ENCODE data around the gene DNMT3B. TPM values are rescaled to one million over a fixed set of nuclear protein-coding genes. Genes with fewer than 3 reads are reported as not detected.

DNMT3B gene
- total RNA-seq, 2 experiments from 2014 or later = 0.28 to 0.33 TPM

DNA sequence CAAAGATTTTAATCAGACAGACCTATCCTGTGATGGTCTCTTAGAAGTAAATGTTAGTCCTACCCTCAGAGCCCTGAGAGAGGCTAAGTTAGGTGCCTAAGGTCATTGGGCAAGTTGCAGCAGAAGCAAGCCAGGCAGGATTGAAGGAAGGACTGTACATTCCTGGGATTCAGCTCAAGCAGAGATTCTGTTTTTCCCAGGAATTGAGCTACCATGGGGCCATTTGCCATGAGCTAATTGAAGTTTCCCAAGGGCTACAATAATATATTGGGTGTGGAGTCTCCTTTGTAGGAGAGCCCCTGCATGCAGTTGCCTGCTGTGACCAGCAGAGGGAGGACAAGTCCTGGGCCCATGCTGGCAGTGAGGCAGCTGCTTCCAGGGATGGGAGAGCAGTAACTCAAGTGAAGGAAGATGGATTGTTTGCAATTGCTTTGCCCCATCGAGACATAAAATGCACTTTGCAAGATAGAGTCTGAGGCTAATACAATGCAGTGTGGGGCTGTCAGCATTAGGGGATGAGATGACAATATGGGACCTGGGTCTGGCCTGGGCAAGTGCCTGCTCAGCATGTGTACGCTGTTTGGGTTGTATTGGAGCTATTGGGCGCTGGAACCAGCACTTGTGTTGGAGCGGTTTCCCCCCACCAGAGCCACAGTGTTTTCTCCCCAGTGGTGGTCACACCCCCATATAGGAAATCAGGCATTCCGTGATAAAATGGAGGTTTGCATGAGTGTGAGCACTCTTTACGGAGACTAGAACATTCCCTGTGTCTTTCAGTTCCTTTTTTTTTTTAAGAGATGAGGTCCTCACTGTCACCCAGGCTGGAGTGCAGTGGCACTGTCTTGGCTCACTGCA lies 27.9 kb downstream of the DNMT3B start:
- Histone ChIP-seq H3K4me3 (ENCODE audit: low read length) (no peak overlapping the region), H3K4me1 (ENCODE audit: insufficient read depth, low read length) (peaks cover 40% of the 10 kb centered on the region), H3K27me3 (ENCODE audit: control insufficient read depth in 1 of 2, insufficient read depth in 2 of 2, low read length in 2 of 2) (no peaks in the 10 kb centered on the region), H3K36me3 (ENCODE audit: insufficient read depth, low read length) (no peaks in the 10 kb centered on the region), H3K27ac (ENCODE audit: low read depth in 1 of 2, low read length in 2 of 2) (no peak overlapping the region), H3K9me3 (ENCODE audit: control insufficient read depth in 1 of 2, insufficient read depth in 1 of 2, low read length in 2 of 2) (no peaks in the 10 kb centered on the region)
- CTCF ChIA-PET = interaction anchor here (0.6 to 3.6 kb wide), 21 partner anchors 8 to 502 kb away, joined by 3 to 15 read pairs (median 4); partner anchors contain the start of genes C20orf203, COMMD7 and MAPRE1
- peak; percentile 66 for ATAC-seq (ENCODE audit: poor library complexity)
- peak; percentile 54 to 83 (median 66) for DNase-seq
- Mint-ChIP-seq H3K4me1 (ENCODE audit: low read depth) (peaks cover 44% of the 10 kb centered on the region), H3K27me3 (no peaks in the 10 kb centered on the region), H3K27ac (peak overlapping the region; percentile 37), H3K4me3 (no peak overlapping the region), H3K36me3 (ENCODE audit: low read depth) (no peaks in the 10 kb centered on the region), H3K9me3 (no peaks in the 10 kb centered on the region)
- POLR2A ChIA-PET = interaction anchor here (0.6 to 1.5 kb wide), 3 partner anchors 30 to 43 kb away, joined by 5 to 6 read pairs (median 6); partner anchors contain the start of gene MAPRE1
- intact Hi-C loops (cut with DNase I, micrococcal nuclease) = loop anchor here (1.0 to 5.0 kb wide), 10 partner anchors 42 to 509 kb away; no protein-coding TSS in a partner anchor
- TF ChIP-seq, protein P1, sequence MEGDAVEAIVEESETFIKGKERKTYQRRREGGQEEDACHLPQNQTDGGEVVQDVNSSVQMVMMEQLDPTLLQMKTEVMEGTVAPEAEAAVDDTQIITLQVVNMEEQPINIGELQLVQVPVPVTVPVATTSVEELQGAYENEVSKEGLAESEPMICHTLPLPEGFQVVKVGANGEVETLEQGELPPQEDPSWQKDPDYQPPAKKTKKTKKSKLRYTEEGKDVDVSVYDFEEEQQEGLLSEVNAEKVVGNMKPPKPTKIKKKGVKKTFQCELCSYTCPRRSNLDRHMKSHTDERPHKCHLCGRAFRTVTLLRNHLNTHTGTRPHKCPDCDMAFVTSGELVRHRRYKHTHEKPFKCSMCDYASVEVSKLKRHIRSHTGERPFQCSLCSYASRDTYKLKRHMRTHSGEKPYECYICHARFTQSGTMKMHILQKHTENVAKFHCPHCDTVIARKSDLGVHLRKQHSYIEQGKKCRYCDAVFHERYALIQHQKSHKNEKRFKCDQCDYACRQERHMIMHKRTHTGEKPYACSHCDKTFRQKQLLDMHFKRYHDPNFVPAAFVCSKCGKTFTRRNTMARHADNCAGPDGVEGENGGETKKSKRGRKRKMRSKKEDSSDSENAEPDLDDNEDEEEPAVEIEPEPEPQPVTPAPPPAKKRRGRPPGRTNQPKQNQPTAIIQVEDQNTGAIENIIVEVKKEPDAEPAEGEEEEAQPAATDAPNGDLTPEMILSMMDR (IDR thresholded peaks at IDR 0.05) = peak; percentile 98

DNA sequence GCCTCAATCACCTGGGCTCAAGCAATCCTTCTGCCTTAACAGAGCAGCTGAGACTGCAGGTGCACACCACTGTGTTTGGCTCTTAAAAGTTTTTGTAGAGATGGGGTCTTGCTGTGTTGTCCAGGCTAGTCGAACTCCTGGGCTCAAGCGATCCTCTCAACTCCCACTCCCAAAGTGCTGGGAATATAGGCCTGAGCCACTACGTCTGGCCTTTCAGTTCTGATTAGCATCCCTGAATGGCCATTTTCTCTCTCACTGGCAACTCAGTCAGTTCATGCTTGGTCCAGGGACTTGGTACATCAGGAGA lies 28.5 kb downstream of the DNMT3B start:
- Histone ChIP-seq H3K9me3 (ENCODE audit: control insufficient read depth in 1 of 2, insufficient read depth in 1 of 2, low read length in 2 of 2) (no peaks in the 10 kb centered on the region), H3K4me3 (ENCODE audit: low read length) (no peak overlapping the region), H3K27me3 (ENCODE audit: control insufficient read depth in 1 of 2, insufficient read depth in 2 of 2, low read length in 2 of 2) (no peaks in the 10 kb centered on the region), H3K4me1 (ENCODE audit: insufficient read depth, low read length) (peaks cover 46% of the 10 kb centered on the region), H3K36me3 (ENCODE audit: insufficient read depth, low read length) (no peaks in the 10 kb centered on the region), H3K27ac (ENCODE audit: low read depth in 1 of 2, low read length in 2 of 2) (no peak overlapping the region)
- CTCF ChIA-PET = interaction anchor here (0.6 to 3.6 kb wide), 19 partner anchors 8 to 501 kb away, joined by 3 to 15 read pairs (median 5); partner anchors contain the start of genes C20orf203, COMMD7 and MAPRE1
- POLR2A ChIA-PET = interaction anchor here (1.2 to 1.5 kb wide), 2 partner anchors 29 to 43 kb away, joined by 5 to 6 read pairs; partner anchors contain the start of gene MAPRE1
- no peak for DNase-seq
- Mint-ChIP-seq H3K27me3 (no peaks in the 10 kb centered on the region), H3K4me1 (ENCODE audit: low read depth) (peaks cover 49% of the 10 kb centered on the region), H3K36me3 (ENCODE audit: low read depth) (no peaks in the 10 kb centered on the region), H3K9me3 (no peaks in the 10 kb centered on the region), H3K4me3 (no peak overlapping the region), H3K27ac (peak overlapping the region; percentile 94)
- TF ChIP-seq, protein P1 (IDR thresholded peaks at IDR 0.05) = no peak
- intact Hi-C loops (cut with DNase I, micrococcal nuclease) = loop anchor here (1.0 to 5.0 kb wide), 9 partner anchors 42 to 508 kb away; no protein-coding TSS in a partner anchor
- no peak for ATAC-seq (ENCODE audit: poor library complexity)

DNA sequence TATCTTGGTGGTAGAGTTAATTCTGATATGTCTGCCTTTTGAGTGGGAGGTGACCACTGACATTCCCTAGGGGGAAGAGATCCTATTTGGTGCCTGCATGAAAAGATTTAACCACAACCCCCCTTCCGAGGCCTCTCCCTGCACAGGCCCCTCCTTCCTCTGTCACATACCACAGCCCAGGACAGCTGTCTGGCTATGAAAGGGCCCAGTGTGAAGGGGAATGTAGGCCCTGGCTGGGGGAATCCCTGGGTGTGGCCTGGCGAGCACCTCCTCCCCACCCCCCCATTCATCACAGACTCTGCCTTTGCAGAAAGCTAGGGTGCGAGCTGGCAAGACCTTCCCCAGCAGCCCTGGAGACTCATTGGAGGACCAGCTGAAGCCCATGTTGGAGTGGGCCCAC lies 30.1 kb downstream of the DNMT3B start:
- DNase-seq = peak in 9 of 14 experiments; percentile 9 to 80 (median 44)
- no peaks in the 10 kb centered on the region for H3K27me3 ChIP-seq (ENCODE audit: control insufficient read depth in 1 of 2, insufficient read depth in 2 of 2, low read length in 2 of 2)
- peaks cover 64% of the 10 kb centered on the region for H3K4me1 Mint-ChIP-seq (ENCODE audit: low read depth)
- TF ChIP-seq, protein P1 (IDR thresholded peaks at IDR 0.05) = no peak
- H3K27ac ChIP-seq (ENCODE audit: low read depth in 1 of 2, low read length in 2 of 2) = peak overlapping the region; percentile 38 to 65
- peak overlapping the region; percentile 94 for H3K27ac Mint-ChIP-seq
- no peaks in the 10 kb centered on the region for H3K36me3 ChIP-seq (ENCODE audit: insufficient read depth, low read length)
- ChIA-PET POLR2A (interaction anchor here (0.7 to 1.6 kb wide), 3 partner anchors 28 to 110 kb away, joined by 3 to 5 read pairs (median 3); partner anchors contain the start of gene MAPRE1), CTCF (interaction anchor here (0.8 to 3.6 kb wide), 2 partner anchors 14 to 284 kb away, joined by 3 to 15 read pairs; no protein-coding TSS in a partner anchor)
- no peaks in the 10 kb centered on the region for H3K36me3 Mint-ChIP-seq (ENCODE audit: low read depth)
- H3K9me3 Mint-ChIP-seq = no peaks in the 10 kb centered on the region
- peaks cover 61% of the 10 kb centered on the region for H3K4me1 ChIP-seq (ENCODE audit: insufficient read depth, low read length)
- H3K4me3 Mint-ChIP-seq = no peak overlapping the region
- intact Hi-C loops (cut with DNase I, micrococcal nuclease) = loop anchor here (5.0 kb wide), 3 partner anchors 40 to 100 kb away; no protein-coding TSS in a partner anchor
- no peak overlapping the region for H3K4me3 ChIP-seq (ENCODE audit: low read length)
- peak; percentile 58 for ATAC-seq (ENCODE audit: poor library complexity)
- no peaks in the 10 kb centered on the region for H3K27me3 Mint-ChIP-seq
- H3K9me3 ChIP-seq (ENCODE audit: control insufficient read depth in 1 of 2, insufficient read depth in 1 of 2, low read length in 2 of 2) = no peaks in the 10 kb centered on the region
